NAMALWA (cell line): ENCODE results near the gene CALHM2.
A peak's percentile ranks its signal among the peaks of the same experiment; 100 is the strongest.

Source experiments
- DNase-seq: peaks from one replicate; pipeline ENCODE4 v3.0.0-alpha.2; 2015; ENCODE audit warnings: low spot score

The CALHM2 gene

GRCh38 chr10:103416436-103417147, 35.6 kb downstream of the CALHM2 start:
- peak; percentile 77 for DNase-seq

- DNase-seq: no peak
Measured at GRCh38 chr10:103415581-103415980, 36.6 kb downstream of the CALHM2 start.

- DNase-seq: no peak
Measured at GRCh38 chr10:103413564-103413963, 38.6 kb downstream of the CALHM2 start.

- DNase-seq: no peak
Measured at GRCh38 chr10:103397191-103397825, 54.9 kb downstream of the CALHM2 start.

- no peak for DNase-seq
Measured at GRCh38 chr10:103396789-103397087, 55.4 kb downstream of the CALHM2 start.
